WTC11 (cell line): Measurements from ENCODE around the gene SLC25A26. TPM values are rescaled to one million over a fixed set of nuclear protein-coding genes. Genes with fewer than 3 reads are reported as not detected.

Experiments
- ATAC-seq: fragments of 200-7000 bp; cut with Tn5 transposase; 2 replicates; pipeline ENCODE4 v1.10.0; 2021; ENCODE audit warnings: mild to moderate bottlenecking, moderate library complexity
- CTCF ChIA-PET: fragments of 300-600 bp; sonication (Branson Sonifier 250); formaldehyde crosslinking; loops from one replicate; lab custom pipeline; 2021; ENCODE audit warnings: antibody characterized with exemption; lab: Charles Lee
- POLR2A ChIA-PET: fragments of 350-600 bp; sonication (Branson Sonifier 250); formaldehyde crosslinking; loops from one replicate; lab custom pipeline; 2021; ENCODE audit warnings: antibody characterized with exemption; lab: Charles Lee
- DNase-seq: peaks from one replicate; pipeline ENCODE4 v3.0.0; 2021; ENCODE audit warnings: low spot score
- H3K27ac Mint-ChIP-seq: 2 replicates; pipeline ENCODE4 v1.8.0; 2021; ENCODE audit warnings: mixed read lengths
- H3K27me3 Mint-ChIP-seq: 2 replicates; pipeline ENCODE4 v1.8.0; 2021; ENCODE audit warnings: low read depth, mild to moderate bottlenecking, moderate library complexity, mixed read lengths
- H3K36me3 Mint-ChIP-seq: 2 replicates; pipeline ENCODE4 v1.8.0; 2021; ENCODE audit warnings: mixed read lengths
- H3K4me1 Mint-ChIP-seq: 2 replicates; pipeline ENCODE4 v1.8.0; 2022; ENCODE audit warnings: mixed read lengths
- H3K4me3 Mint-ChIP-seq: 2 replicates; pipeline ENCODE4 v1.8.0; 2021; ENCODE audit warnings: mild to moderate bottlenecking, moderate library complexity, mixed read lengths
- H3K9me3 Mint-ChIP-seq: 2 replicates; pipeline ENCODE4 v1.8.0; 2021; ENCODE audit warnings: mixed read lengths
- AR ChIP-seq: fragments of 250-450 bp; sonication (Bioruptor Pico); IDR thresholded peaks from 2 replicates; pipeline ENCODE4 v1.9.0; 2021; ENCODE audit warnings: mild to moderate bottlenecking
- ATF3 ChIP-seq: sonication (generic); formaldehyde crosslinking; conservative IDR thresholded peaks from 2 replicates; pipeline ENCODE4 v1.8.1; 2022; ENCODE audit warnings: mild to moderate bottlenecking, missing genetic modification reagents
- CREB1 ChIP-seq: sonication (generic); formaldehyde crosslinking; IDR thresholded peaks from 2 replicates; pipeline ENCODE4 v1.8.0; 2023; ENCODE audit warnings: mild to moderate bottlenecking, missing genetic modification reagents
- E2F4 ChIP-seq: sonication (generic); formaldehyde crosslinking; IDR thresholded peaks from 2 replicates; pipeline ENCODE4 v1.8.1; 2022; ENCODE audit warnings: low read depth, mild to moderate bottlenecking, moderate library complexity, missing genetic modification reagents, borderline replicate concordance
- FOXJ3 ChIP-seq: sonication (generic); formaldehyde crosslinking; IDR thresholded peaks from 2 replicates; pipeline ENCODE4 v1.9.0; 2021; ENCODE audit warnings: missing genetic modification reagents, mild to moderate bottlenecking, borderline replicate concordance
- FOXP4 ChIP-seq: sonication (generic); formaldehyde crosslinking; IDR thresholded peaks from 2 replicates; pipeline ENCODE4 v1.8.0; 2022; ENCODE audit warnings: mild to moderate bottlenecking, missing genetic modification reagents
- HMGA2 ChIP-seq: fragments of 250-450 bp; sonication (Bioruptor Pico); IDR thresholded peaks from 2 replicates; pipeline ENCODE4 v1.4.0; 2021; ENCODE audit warnings: mild to moderate bottlenecking, moderate library complexity
- IRF2 ChIP-seq: sonication (generic); formaldehyde crosslinking; IDR thresholded peaks from 2 replicates; pipeline ENCODE4 v1.8.0; 2022; ENCODE audit warnings: low read depth, missing genetic modification reagents, borderline replicate concordance
- JAZF1 ChIP-seq: fragments of 250-450 bp; sonication (Bioruptor Pico); IDR thresholded peaks from 2 replicates; pipeline ENCODE4 v1.9.0; 2021; ENCODE audit warnings: moderate library complexity, mild to moderate bottlenecking, inconsistent platforms
- MAX ChIP-seq: sonication (generic); formaldehyde crosslinking; IDR thresholded peaks from 2 replicates; pipeline ENCODE4 v1.8.0; 2022; ENCODE audit warnings: mild to moderate bottlenecking, missing genetic modification reagents
- RELA ChIP-seq: sonication (generic); formaldehyde crosslinking; IDR thresholded peaks from 2 replicates; pipeline ENCODE4 v1.8.1; 2022; ENCODE audit warnings: missing genetic modification reagents, mild to moderate bottlenecking, borderline replicate concordance
- SMAD4 ChIP-seq: sonication (generic); formaldehyde crosslinking; IDR thresholded peaks from 2 replicates; pipeline ENCODE4 v1.8.0; 2022; ENCODE audit warnings: mild to moderate bottlenecking, missing genetic modification reagents
- TP53 ChIP-seq: sonication (generic); formaldehyde crosslinking; IDR thresholded peaks from 2 replicates; pipeline ENCODE4 v1.8.1; 2023; ENCODE audit warnings: mild to moderate bottlenecking, missing genetic modification reagents
- USF2 ChIP-seq: sonication (generic); formaldehyde crosslinking; IDR thresholded peaks from 2 replicates; pipeline ENCODE4 v1.8.1; 2023; ENCODE audit warnings: mild to moderate bottlenecking, missing genetic modification reagents, moderate library complexity
- ZBTB21 ChIP-seq: sonication (generic); formaldehyde crosslinking; IDR thresholded peaks from 2 replicates; pipeline ENCODE4 v1.8.1; 2023; ENCODE audit warnings: mild to moderate bottlenecking, missing genetic modification reagents, borderline replicate concordance
- ZNF219 ChIP-seq: sonication (generic); formaldehyde crosslinking; IDR thresholded peaks from 2 replicates; pipeline ENCODE4 v1.8.0; 2023; ENCODE audit warnings: missing genetic modification reagents, mild to moderate bottlenecking, borderline replicate concordance
- ZNF232 ChIP-seq: sonication (generic); formaldehyde crosslinking; IDR thresholded peaks from 2 replicates; pipeline ENCODE4 v1.8.0; 2022; ENCODE audit warnings: mild to moderate bottlenecking, missing genetic modification reagents
- ZNF317 ChIP-seq: sonication (generic); formaldehyde crosslinking; IDR thresholded peaks from 2 replicates; pipeline ENCODE4 v1.8.1; 2023; ENCODE audit warnings: low read depth, mild to moderate bottlenecking, moderate library complexity, missing genetic modification reagents, borderline replicate concordance
- ZNF396 ChIP-seq: fragments of 250-450 bp; sonication (Bioruptor Pico); IDR thresholded peaks from 2 replicates; pipeline ENCODE4 v1.8.0; 2021; ENCODE audit warnings: mild to moderate bottlenecking, moderate library complexity, borderline replicate concordance
- ZNF425 ChIP-seq: fragments of 250-450 bp; sonication (Bioruptor Pico); conservative IDR thresholded peaks from 2 replicates; pipeline ENCODE4 v1.9.0; 2021; ENCODE audit warnings: mild to moderate bottlenecking
- total RNA-seq: library from RNA; stranded (reverse); gene quantifications from 3 replicates; pipeline ENCODE4 v1.2.3, GENCODE V29; 2021

The SLC25A26 gene
- total RNA-seq, 1 experiment from 2014 or later: 29.1 TPM

- Mint-ChIP-seq H3K36me3 (peaks cover 82% of the 10 kb centered on the region), H3K9me3 (no peaks in the 10 kb centered on the region), H3K27ac (peak overlapping the region; percentile 45; the same call in 1 of the 2 replicates), H3K4me1 (peaks cover 37% of the 10 kb centered on the region), H3K27me3 (no peaks in the 10 kb centered on the region), H3K4me3 (no peak overlapping the region)
- ChIA-PET CTCF (interaction anchor here (2.1 to 3.5 kb wide), 3 partner anchors 8 to 422 kb away, joined by 8 to 13 read pairs (median 10); no protein-coding TSS in a partner anchor), POLR2A (no interaction called here)
- peak; percentile 17 for ATAC-seq
- DNase-seq: no peak
- TF ChIP-seq JAZF1 (CRISPR knock-in tag) (no peak), ZNF219 (no peak), MAX (CRISPR knock-in tag) (no peak), ZNF425 (CRISPR knock-in tag) (no peak), SMAD4 (no peak), FOXP4 (no peak), ZNF317 (no peak), FOXJ3 (CRISPR knock-in tag) (no peak), RELA (no peak), ZNF396 (CRISPR knock-in tag) (no peak), AR (no peak), CREB1 (CRISPR knock-in tag) (no peak), IRF2 (CRISPR knock-in tag) (no peak), ATF3 (CRISPR knock-in tag) (no peak), E2F4 (CRISPR knock-in tag) (no peak), ZNF232 (CRISPR knock-in tag) (no peak), HMGA2 (CRISPR knock-in tag) (no peak), ZBTB21 (CRISPR knock-in tag) (no peak), USF2 (CRISPR knock-in tag) (no peak), TP53 (CRISPR knock-in tag) (no peak)
These were observed 179.8 kb downstream of the SLC25A26 start for GRCh38 chr3:66400411-66401156.
